Endothelial cell of umbilical vein (primary cell): ENCODE results near the gene PAK2.

Experiments
- CTCF ChIP-seq, 2 donors: IDR thresholded peaks; 1 replicate in 1 of 2; 2 replicates in 1 of 2; pipeline ENCODE4 v1.5.1; 2011; ENCODE audit warnings: low read length in 2 of 2, mild to moderate bottlenecking in 2 of 2, moderate library complexity in 2 of 2, control low read depth in 1 of 2, inconsistent platforms in 1 of 2, low read depth in 1 of 2; ENCODE audit not compliant: insufficient read depth in 1 of 2; ENCODE audit errors: extremely low read depth in 1 of 2
- GATA2 ChIP-seq: IDR thresholded peaks from 2 replicates; pipeline ENCODE4 v1.7.0; 2011; ENCODE audit warnings: low read depth, mild to moderate bottlenecking, moderate library complexity, mixed read lengths, low read length; ENCODE audit not compliant: insufficient read length, insufficient read depth
- JUN ChIP-seq: IDR thresholded peaks from 2 replicates; pipeline ENCODE4 v1.6.1; 2011; ENCODE audit warnings: borderline replicate concordance, low read depth; ENCODE audit not compliant: insufficient read length, insufficient read depth
- MAX ChIP-seq: IDR thresholded peaks from 2 replicates; pipeline ENCODE4 v1.6.1; 2011; ENCODE audit not compliant: insufficient read depth, insufficient read length
- MYC ChIP-seq: IDR thresholded peaks from one replicate; pipeline ENCODE4 v1.6.1; 2011; ENCODE audit warnings: mild to moderate bottlenecking, low read depth, low read length
- POLR2AphosphoS5 ChIP-seq: IDR thresholded peaks from 2 replicates; pipeline ENCODE4 v1.6.1; 2012; ENCODE audit warnings: low read depth, mild to moderate bottlenecking, control low read depth, low read length, moderate library complexity; ENCODE audit not compliant: insufficient read depth

- TF ChIP-seq CTCF (IDR thresholded peaks at IDR 0.05; ENCODE audit: extremely low read depth in 1 of 2, insufficient read depth in 1 of 2, low read depth in 1 of 2, low read length in 2 of 2) (no peak), GATA2 (no peak), JUN (no peak), MAX (no peak), MYC (no peak), POLR2AphosphoS5 (no peak)
Observed at GRCh38 chr3:196800742-196801434, 61.2 kb downstream of the PAK2 start.
